ENCODE data around the gene CAMTA1.

The CAMTA1 gene

DNA sequence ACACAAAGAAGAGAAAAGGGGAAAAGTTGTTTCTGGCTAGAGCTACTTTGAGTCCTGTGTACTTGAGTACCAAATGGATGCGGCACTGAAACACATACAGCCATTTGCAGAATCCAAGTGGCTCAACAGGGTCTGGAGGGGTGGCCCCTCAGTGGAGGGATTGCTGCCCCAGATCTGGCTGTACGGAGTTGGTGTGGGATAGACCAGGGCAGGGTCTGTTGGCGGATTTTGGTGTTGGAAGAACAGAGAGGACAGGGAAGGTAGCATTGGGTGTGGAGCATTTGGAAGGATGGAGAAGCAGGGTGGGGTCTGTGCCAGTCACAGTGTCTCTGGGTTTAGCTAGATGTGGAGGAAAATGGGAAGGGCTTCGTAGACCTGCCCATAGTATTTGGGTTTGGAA, 220.5 kb downstream of the CAMTA1 start:
- Histone ChIP-seq H3K4me3 (ENCODE audit: low read length in 2 of 2) (no peak overlapping the region), H3K4me1 (ENCODE audit: control insufficient read depth, insufficient read depth, low read length) (no peaks in the 10 kb centered on the region), H3K27me3 (ENCODE audit: control insufficient read depth in 1 of 2, insufficient read depth in 2 of 2, low read length in 2 of 2) (peaks cover 0 to 9% of the 10 kb centered on the region in 2 donors), H3K9me3 (ENCODE audit: control insufficient read depth in 2 of 2, low read length in 2 of 2) (no peaks in the 10 kb centered on the region), H3K27ac (ENCODE audit: low read length) (no peak overlapping the region), H3K36me3 (ENCODE audit: control insufficient read depth in 2 of 2, insufficient read depth in 2 of 2, low read length in 2 of 2) (no peaks in the 10 kb centered on the region), H3K9ac (ENCODE audit: low read length in 2 of 2) (no peak overlapping the region)

DNA sequence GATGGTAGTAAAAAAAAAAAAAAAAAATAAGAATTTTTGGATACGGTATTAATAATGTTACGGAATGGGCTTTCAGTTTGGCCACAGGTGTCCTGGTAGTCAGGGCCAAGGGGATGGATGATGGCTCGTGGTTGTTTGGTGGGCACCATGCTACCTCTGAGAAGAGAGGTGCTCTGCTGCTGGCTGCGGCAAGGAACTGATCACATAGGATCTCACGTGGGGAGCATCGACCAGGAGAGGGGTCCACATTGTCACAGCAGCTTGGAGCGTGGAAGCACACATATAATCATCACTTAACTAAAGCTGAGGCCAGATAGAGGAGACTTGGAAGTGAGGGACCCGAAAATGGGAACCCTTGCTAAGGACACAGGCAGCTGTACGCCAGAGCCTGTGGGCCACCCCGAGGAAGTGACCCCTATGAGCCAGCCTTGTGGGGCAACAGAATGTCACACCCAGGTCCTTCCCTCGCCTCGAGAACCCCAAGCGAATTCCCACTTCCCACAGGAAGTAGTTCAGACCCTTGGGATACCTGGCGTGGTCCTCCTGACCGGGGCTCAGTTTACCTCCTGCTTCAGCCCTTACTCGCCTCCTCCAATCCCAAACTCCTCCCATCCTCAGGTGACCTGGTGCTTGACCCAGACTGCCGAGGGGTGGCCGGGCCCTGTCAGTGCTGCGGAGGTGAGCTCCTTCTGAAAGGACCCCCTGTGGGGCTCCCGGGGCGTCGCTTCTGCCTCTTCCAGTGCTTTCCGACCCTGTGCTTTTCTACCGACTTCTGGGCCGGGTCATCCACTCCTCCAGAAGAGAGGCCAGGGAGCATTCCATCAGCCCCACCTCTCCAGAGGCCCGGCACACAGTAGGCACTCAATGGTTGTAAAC, 222.0 kb downstream of the CAMTA1 start:
- no peak overlapping the region for H3K27ac ChIP-seq (ENCODE audit: low read length)
- no peak overlapping the region for H3K4me3 ChIP-seq (ENCODE audit: low read length in 2 of 2)
- no peaks in the 10 kb centered on the region for H3K4me1 ChIP-seq (ENCODE audit: control insufficient read depth, insufficient read depth, low read length)
- H3K9me3 ChIP-seq (ENCODE audit: control insufficient read depth in 2 of 2, low read length in 2 of 2) = no peaks in the 10 kb centered on the region
- H3K36me3 ChIP-seq (ENCODE audit: control insufficient read depth in 2 of 2, insufficient read depth in 2 of 2, low read length in 2 of 2) = no peaks in the 10 kb centered on the region
- no peak overlapping the region for H3K9ac ChIP-seq (ENCODE audit: low read length in 2 of 2)
- H3K27me3 ChIP-seq (ENCODE audit: control insufficient read depth in 1 of 2, insufficient read depth in 2 of 2, low read length in 2 of 2) = peaks cover 0 to 8% of the 10 kb centered on the region in 2 donors

DNA sequence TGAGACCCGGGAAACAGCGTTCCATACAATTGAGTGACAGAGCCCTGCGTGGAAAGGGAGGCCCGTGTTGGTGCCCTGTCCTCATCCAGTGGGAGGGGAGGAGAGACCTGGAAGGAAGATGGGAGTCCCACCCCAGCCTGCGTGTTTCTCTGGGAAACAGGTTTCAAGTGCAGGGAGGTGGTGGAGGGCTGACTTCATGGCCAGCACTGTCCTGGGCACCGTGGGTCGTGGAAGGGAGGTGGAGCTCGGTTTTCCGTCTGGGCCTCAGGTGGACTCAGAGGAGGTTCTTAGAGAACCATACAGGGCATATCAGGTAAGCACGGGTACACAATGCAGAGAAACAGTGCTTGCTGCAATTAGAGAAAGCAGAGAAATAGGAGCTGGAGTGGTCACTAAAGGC, 222.6 kb downstream of the CAMTA1 start:
- no peaks in the 10 kb centered on the region for H3K9me3 ChIP-seq (ENCODE audit: control insufficient read depth in 2 of 2, low read length in 2 of 2)

DNA sequence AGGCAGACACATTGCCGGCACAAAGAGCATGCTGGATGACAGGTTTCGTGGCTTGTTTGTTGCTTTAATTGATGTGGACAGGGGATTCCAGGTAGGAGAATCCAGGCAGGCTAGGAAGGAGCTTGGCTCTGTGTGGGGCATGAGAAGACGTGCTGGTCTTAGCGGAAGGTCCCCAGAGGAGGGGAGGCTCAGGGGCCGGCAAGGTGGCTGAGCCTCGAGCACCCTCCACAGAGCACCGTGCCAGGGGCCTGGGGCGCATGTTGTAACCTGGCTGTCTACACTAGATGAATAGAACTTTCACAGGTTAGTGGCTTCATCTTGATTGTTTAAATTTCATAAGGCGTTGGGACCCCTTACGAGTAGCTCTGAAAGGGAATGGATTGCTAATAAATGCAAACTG, 223.1 kb downstream of the CAMTA1 start:
- Histone ChIP-seq H3K27me3 (ENCODE audit: control insufficient read depth in 1 of 2, insufficient read depth in 2 of 2, low read length in 2 of 2) (peaks cover 0 to 5% of the 10 kb centered on the region in 2 donors), H3K27ac (ENCODE audit: low read length) (no peak overlapping the region), H3K36me3 (ENCODE audit: control insufficient read depth in 2 of 2, insufficient read depth in 2 of 2, low read length in 2 of 2) (no peaks in the 10 kb centered on the region), H3K4me1 (ENCODE audit: control insufficient read depth, insufficient read depth, low read length) (no peaks in the 10 kb centered on the region), H3K9ac (ENCODE audit: low read length in 2 of 2) (no peak overlapping the region), H3K9me3 (ENCODE audit: control insufficient read depth in 2 of 2, low read length in 2 of 2) (no peaks in the 10 kb centered on the region), H3K4me3 (ENCODE audit: low read length in 2 of 2) (no peak overlapping the region)

More for the DNA sequence above, 222.6 kb downstream of the CAMTA1 start:
- Histone ChIP-seq H3K27me3 (ENCODE audit: control insufficient read depth in 1 of 2, insufficient read depth in 2 of 2, low read length in 2 of 2) (peaks cover 0 to 5% of the 10 kb centered on the region in 2 donors), H3K4me1 (ENCODE audit: control insufficient read depth, insufficient read depth, low read length) (no peaks in the 10 kb centered on the region), H3K27ac (ENCODE audit: low read length) (no peak overlapping the region), H3K36me3 (ENCODE audit: control insufficient read depth in 2 of 2, insufficient read depth in 2 of 2, low read length in 2 of 2) (no peaks in the 10 kb centered on the region), H3K9ac (ENCODE audit: low read length in 2 of 2) (no peak overlapping the region), H3K4me3 (ENCODE audit: low read length in 2 of 2) (no peak overlapping the region)

DNA sequence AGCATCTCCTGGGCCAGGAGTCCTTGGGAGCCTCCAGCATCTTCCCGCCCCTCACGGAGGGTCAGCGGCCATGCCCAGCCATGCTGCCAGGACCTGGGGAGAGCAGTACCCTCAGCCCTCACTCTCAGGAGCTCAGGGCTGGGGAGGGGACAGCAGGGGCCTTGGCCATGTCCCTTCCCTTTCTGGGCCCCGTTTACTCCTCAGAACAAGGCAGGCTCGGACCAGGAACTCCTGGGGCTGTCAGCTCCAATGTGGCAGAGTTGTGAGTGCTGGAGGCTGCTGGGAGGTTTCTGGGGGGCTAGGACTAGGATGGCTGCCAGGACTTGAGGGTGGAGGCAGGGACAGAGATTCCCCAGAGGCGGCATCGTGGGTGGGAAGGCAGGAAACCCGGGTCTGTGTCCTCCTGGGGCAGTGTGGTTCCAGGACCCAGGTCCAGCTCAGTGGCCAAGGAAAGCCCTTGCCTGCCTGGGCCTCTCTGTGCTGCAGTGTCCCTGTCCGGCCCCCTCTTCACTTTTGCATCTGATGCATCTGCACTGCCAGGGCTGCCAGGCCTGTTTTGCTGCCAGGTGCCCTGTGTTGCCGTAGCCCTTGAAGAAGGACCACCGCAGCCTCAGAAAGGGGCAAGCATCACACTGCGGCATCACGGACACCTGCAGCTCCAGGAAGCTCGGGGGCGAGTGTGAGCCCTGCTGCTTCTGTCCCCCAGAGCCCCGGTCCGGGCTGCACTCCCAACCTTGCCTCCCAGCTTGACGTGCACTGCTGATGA, 223.9 kb downstream of the CAMTA1 start:
- H3K27me3 ChIP-seq (ENCODE audit: control insufficient read depth in 1 of 2, insufficient read depth in 2 of 2, low read length in 2 of 2) = peaks cover 0 to 5% of the 10 kb centered on the region in 2 donors
- H3K36me3 ChIP-seq (ENCODE audit: control insufficient read depth in 2 of 2, insufficient read depth in 2 of 2, low read length in 2 of 2) = no peaks in the 10 kb centered on the region
- H3K4me3 ChIP-seq (ENCODE audit: low read length in 2 of 2) = no peak overlapping the region
- H3K27ac ChIP-seq (ENCODE audit: low read length) = no peak overlapping the region
- H3K4me1 ChIP-seq (ENCODE audit: control insufficient read depth, insufficient read depth, low read length) = peaks cover 5% of the 10 kb centered on the region
- H3K9me3 ChIP-seq (ENCODE audit: control insufficient read depth in 2 of 2, low read length in 2 of 2) = no peaks in the 10 kb centered on the region
- H3K9ac ChIP-seq (ENCODE audit: low read length in 2 of 2) = no peak overlapping the region

DNA sequence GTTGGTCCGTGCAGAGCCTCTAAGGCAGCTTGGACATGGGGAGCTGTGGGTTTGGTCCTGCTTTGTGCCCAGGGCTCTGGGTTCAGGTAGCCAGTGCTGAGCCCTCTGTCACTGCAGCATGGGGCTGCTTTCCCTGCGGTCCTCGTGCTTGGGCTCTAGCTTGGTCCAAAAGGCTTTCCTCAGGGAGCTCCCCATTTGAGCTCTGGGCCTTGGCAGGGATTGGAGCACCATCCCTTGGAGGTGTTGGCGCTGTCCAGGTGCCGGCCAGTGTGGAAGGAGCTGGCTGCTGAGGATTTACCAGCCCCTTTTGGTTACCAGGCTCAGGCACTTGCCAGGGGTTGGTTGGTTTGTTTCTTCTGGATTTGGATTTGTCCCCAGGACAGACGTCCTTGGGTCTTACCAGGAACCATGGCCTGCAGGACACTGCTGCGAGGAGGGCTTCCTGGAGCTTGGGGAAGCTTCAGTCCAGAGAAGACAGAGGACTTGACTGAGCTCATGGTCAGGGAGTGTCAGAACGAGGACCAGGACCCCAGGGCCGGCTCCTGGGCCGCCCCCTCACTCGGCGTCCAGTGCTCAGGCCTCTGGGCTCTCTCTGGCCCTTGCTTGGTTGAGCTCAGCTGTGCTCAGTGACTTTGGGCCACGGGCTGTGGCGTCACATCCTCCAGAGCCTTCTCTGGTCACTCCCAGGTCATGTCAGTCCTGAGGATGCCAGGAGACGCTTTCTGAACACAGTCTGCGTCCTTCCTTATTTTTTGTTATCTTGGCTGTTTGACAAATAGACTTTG, 224.7 kb downstream of the CAMTA1 start:
- H3K9me3 ChIP-seq (ENCODE audit: control insufficient read depth in 2 of 2, low read length in 2 of 2) = no peaks in the 10 kb centered on the region
- no peak overlapping the region for H3K4me3 ChIP-seq (ENCODE audit: low read length in 2 of 2)
- H3K27me3 ChIP-seq (ENCODE audit: control insufficient read depth in 1 of 2, insufficient read depth in 2 of 2, low read length in 2 of 2) = peaks cover 0 to 5% of the 10 kb centered on the region in 2 donors
- H3K9ac ChIP-seq (ENCODE audit: low read length in 2 of 2) = no peak overlapping the region
- peaks cover 5% of the 10 kb centered on the region for H3K4me1 ChIP-seq (ENCODE audit: control insufficient read depth, insufficient read depth, low read length)
- H3K27ac ChIP-seq (ENCODE audit: low read length) = no peak overlapping the region
- no peaks in the 10 kb centered on the region for H3K36me3 ChIP-seq (ENCODE audit: control insufficient read depth in 2 of 2, insufficient read depth in 2 of 2, low read length in 2 of 2)

DNA sequence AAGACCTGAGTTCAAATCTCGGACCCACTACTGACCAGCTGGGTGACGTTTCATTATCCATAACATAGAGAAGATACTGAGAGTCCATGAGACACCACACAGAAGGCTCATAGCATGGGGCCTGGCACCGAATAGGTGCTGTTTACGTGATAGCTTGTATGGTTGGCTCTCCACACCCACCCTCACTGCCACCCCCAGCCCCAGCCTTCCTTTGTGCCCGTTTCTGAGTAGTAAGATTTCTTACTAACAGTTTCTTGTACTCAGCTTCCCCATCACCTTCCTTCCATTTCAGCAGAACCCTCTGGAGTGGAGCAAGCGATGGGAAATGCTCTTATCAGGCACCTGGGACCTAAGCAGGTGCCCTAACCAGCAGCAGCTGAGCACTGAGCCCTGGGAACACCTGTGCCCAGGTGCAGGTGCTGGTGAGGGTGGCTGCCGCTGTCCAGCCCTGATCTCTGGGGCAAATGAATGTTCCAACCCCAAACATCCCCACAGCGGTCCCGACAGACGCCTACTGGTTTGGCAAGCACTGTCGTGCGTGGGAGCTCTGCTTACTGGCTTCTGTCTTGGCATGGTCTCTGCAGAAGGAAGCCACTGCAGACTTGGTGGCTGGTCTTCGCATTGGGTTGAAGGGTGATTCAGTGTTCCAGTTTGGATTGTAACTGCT, 225.4 kb downstream of the CAMTA1 start:
- H3K27me3 ChIP-seq (ENCODE audit: control insufficient read depth in 1 of 2, insufficient read depth in 2 of 2, low read length in 2 of 2) = peaks cover 0 to 3% of the 10 kb centered on the region in 2 donors
- no peaks in the 10 kb centered on the region for H3K36me3 ChIP-seq (ENCODE audit: control insufficient read depth in 2 of 2, insufficient read depth in 2 of 2, low read length in 2 of 2)
- H3K9me3 ChIP-seq (ENCODE audit: control insufficient read depth in 2 of 2, low read length in 2 of 2) = no peaks in the 10 kb centered on the region
- no peak overlapping the region for H3K4me3 ChIP-seq (ENCODE audit: low read length in 2 of 2)
- peaks cover 5% of the 10 kb centered on the region for H3K4me1 ChIP-seq (ENCODE audit: control insufficient read depth, insufficient read depth, low read length)
- H3K9ac ChIP-seq (ENCODE audit: low read length in 2 of 2) = no peak overlapping the region
- no peak overlapping the region for H3K27ac ChIP-seq (ENCODE audit: low read length)

DNA sequence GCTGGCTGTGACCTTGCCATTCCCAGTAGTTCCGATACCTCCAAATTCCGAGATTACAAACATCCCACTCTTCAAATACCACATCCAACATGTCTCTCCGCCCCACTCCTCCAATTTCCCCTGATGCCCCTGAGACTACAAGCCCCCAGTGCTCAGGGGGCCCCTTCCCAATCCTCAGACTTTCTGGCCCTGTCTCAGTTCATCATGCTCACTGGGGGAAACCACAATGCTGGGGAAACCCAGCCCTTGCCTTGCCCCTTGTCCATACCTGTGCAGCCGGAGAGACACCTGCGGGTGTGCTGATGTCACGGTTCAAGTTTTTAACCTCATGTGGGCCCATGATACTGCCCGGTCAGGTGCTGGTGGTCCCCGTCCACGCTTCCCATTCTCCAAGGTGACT, 226.6 kb downstream of the CAMTA1 start:
- H3K9me3 ChIP-seq (ENCODE audit: control insufficient read depth in 2 of 2, low read length in 2 of 2) = no peaks in the 10 kb centered on the region
- no peak overlapping the region for H3K27ac ChIP-seq (ENCODE audit: low read length)
- no peak overlapping the region for H3K9ac ChIP-seq (ENCODE audit: low read length in 2 of 2)
- no peaks in the 10 kb centered on the region for H3K36me3 ChIP-seq (ENCODE audit: control insufficient read depth in 2 of 2, insufficient read depth in 2 of 2, low read length in 2 of 2)
- H3K4me1 ChIP-seq (ENCODE audit: control insufficient read depth, insufficient read depth, low read length) = peaks cover 5% of the 10 kb centered on the region
- peaks cover 0 to 3% of the 10 kb centered on the region in 2 donors for H3K27me3 ChIP-seq (ENCODE audit: control insufficient read depth in 1 of 2, insufficient read depth in 2 of 2, low read length in 2 of 2)
- no peak overlapping the region for H3K4me3 ChIP-seq (ENCODE audit: low read length in 2 of 2)

DNA sequence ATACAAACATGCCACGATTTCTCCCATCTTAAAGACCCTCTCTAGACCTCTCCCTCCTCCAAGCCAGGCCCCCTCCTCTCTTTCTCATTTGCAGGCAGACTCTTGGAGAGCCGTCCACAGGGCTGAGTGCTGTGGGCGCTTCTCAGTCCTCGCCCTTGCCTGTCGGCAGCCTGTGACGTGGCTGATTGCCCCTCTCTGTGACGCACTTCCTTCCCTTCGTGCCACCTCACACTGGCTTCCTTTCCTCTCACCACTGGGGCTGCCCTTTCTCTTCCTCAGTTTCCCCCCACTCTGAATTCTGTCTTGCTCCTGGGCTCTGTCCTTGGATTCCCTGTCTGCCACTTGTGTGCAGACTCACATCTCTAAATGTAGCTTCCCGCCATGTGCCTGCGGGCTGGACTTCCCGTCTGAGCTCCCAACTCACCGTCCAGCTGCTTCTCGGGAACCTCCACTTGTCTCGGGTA, 227.2 kb downstream of the CAMTA1 start:
- Histone ChIP-seq H3K4me1 (ENCODE audit: control insufficient read depth, insufficient read depth, low read length) (peaks cover 5% of the 10 kb centered on the region), H3K27ac (ENCODE audit: low read length) (no peak overlapping the region), H3K27me3 (ENCODE audit: control insufficient read depth in 1 of 2, insufficient read depth in 2 of 2, low read length in 2 of 2) (peaks cover 0 to 4% of the 10 kb centered on the region in 2 donors), H3K36me3 (ENCODE audit: control insufficient read depth in 2 of 2, insufficient read depth in 2 of 2, low read length in 2 of 2) (no peaks in the 10 kb centered on the region), H3K9ac (ENCODE audit: low read length in 2 of 2) (no peak overlapping the region), H3K4me3 (ENCODE audit: low read length in 2 of 2) (no peak overlapping the region), H3K9me3 (ENCODE audit: control insufficient read depth in 2 of 2, low read length in 2 of 2) (no peaks in the 10 kb centered on the region)
